PFSK-1 (cell line): ENCODE results near the gene FBN1.

Source experiments
- FOXP2 ChIP-seq: optimal IDR thresholded peaks from 2 replicates; pipeline ENCODE3; 2011; ENCODE audit warnings: borderline replicate concordance, control low read depth, inconsistent platforms; ENCODE audit not compliant: insufficient read depth; ENCODE audit errors: extremely low read length, extremely low read depth
- POLR2AphosphoS5 ChIP-seq: IDR thresholded peaks from 2 replicates; pipeline ENCODE4 v1.6.1; 2012; ENCODE audit warnings: low read depth, mild to moderate bottlenecking, control low read depth, low read length, moderate library complexity
- SIN3A ChIP-seq: IDR thresholded peaks from 2 replicates; pipeline ENCODE4 v1.6.1; 2012; ENCODE audit warnings: mild to moderate bottlenecking, low read length, moderate library complexity, borderline replicate concordance; ENCODE audit not compliant: insufficient read depth
- TAF1 ChIP-seq: IDR thresholded peaks from 2 replicates; pipeline ENCODE4 v1.6.1; 2012; ENCODE audit warnings: low read length, control low read depth, borderline replicate concordance; ENCODE audit not compliant: insufficient read depth
- TF ChIP-seq, protein P1 (sequence below), 2 experiments: IDR thresholded peaks; 2 replicates each; pipeline versions ENCODE4 v1.6.1 to v1.8.0; 2011 to 2012; ENCODE audit warnings: low read depth in 2 of 2, low read length in 2 of 2, control low read depth in 1 of 2, inconsistent platforms in 1 of 2, mild to moderate bottlenecking in 1 of 2, moderate library complexity in 1 of 2; ENCODE audit not compliant: insufficient read depth in 1 of 2

DNA sequence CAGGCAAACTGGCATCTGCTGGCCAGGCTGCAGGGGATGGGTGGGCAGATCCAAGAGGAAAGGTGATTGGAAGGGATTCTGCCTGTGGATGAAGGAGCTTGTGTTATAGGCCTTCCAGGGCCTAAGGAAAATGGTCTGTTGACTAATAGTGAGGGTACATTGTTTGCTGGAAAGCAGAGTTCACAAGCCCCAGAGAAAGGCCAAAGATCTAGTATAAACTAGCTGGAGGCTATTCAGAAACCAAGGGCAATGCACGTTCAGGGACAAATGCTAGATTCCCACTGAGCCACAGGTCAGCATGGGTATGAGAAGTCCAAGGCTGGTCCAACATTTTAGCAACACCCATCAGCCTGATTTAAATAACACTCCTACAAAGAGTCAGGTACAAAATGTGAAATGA is 74.7 kb downstream of the FBN1 start:
- TF ChIP-seq SIN3A (no peak), POLR2AphosphoS5 (no peak), TAF1 (no peak), FOXP2 (no peak)
- TF ChIP-seq, protein P1, sequence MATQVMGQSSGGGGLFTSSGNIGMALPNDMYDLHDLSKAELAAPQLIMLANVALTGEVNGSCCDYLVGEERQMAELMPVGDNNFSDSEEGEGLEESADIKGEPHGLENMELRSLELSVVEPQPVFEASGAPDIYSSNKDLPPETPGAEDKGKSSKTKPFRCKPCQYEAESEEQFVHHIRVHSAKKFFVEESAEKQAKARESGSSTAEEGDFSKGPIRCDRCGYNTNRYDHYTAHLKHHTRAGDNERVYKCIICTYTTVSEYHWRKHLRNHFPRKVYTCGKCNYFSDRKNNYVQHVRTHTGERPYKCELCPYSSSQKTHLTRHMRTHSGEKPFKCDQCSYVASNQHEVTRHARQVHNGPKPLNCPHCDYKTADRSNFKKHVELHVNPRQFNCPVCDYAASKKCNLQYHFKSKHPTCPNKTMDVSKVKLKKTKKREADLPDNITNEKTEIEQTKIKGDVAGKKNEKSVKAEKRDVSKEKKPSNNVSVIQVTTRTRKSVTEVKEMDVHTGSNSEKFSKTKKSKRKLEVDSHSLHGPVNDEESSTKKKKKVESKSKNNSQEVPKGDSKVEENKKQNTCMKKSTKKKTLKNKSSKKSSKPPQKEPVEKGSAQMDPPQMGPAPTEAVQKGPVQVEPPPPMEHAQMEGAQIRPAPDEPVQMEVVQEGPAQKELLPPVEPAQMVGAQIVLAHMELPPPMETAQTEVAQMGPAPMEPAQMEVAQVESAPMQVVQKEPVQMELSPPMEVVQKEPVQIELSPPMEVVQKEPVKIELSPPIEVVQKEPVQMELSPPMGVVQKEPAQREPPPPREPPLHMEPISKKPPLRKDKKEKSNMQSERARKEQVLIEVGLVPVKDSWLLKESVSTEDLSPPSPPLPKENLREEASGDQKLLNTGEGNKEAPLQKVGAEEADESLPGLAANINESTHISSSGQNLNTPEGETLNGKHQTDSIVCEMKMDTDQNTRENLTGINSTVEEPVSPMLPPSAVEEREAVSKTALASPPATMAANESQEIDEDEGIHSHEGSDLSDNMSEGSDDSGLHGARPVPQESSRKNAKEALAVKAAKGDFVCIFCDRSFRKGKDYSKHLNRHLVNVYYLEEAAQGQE (IDR thresholded peaks at IDR 0.05; ENCODE audit: insufficient read depth in 1 of 2, low read depth in 2 of 2, low read length in 2 of 2) = no peak
